Hematopoietic multipotent progenitor cell (in vitro differentiated cells): Measurements from ENCODE around the gene SLC39A11. TPM values are rescaled to one million over a fixed set of nuclear protein-coding genes. Genes with fewer than 3 reads are reported as not detected.

Source experiments
- DNase-seq, 3 donors: peaks; one replicate each; pipeline ENCODE4 v3.0.0-alpha.2; 2011 to 2015; ENCODE audit warnings: low read depth in 2 of 3, low spot score in 2 of 3
- total RNA-seq: library from RNA; depleted of rRNA; stranded (reverse); fragments of >200 nt; gene quantifications from one replicate; pipeline ENCODE4 v1.2.3, GENCODE V29; 2012

The SLC39A11 gene
- total RNA-seq, 1 donor, result 26.4 TPM

- no peak for DNase-seq
Measured at GRCh38 chr17:72886622-72887021, 205.9 kb downstream of the SLC39A11 start.

DNA sequence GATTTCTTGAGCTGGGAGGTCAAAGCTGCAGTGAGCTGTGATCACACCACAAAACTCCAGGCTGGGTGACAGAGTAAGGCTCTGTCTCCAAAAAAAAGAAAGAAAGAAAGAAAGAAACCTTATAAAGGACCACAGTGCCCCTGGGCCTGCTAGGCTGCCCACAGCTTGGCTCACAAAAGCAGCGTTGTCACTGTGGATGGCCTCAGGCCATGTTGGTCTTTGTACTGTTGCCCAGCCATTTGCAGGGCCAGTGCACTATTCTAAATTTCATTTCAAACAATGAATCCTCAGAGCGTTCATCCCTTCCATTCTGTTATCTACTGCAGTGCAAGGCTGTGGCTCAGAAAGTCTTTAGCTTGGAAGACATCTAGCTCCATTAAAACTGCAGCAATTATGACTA, 208.4 kb downstream of the SLC39A11 start:
- DNase-seq, result no peak

GRCh38 chr17:72883351-72883750, 209.1 kb downstream of the SLC39A11 start:
- no peak for DNase-seq

DNA sequence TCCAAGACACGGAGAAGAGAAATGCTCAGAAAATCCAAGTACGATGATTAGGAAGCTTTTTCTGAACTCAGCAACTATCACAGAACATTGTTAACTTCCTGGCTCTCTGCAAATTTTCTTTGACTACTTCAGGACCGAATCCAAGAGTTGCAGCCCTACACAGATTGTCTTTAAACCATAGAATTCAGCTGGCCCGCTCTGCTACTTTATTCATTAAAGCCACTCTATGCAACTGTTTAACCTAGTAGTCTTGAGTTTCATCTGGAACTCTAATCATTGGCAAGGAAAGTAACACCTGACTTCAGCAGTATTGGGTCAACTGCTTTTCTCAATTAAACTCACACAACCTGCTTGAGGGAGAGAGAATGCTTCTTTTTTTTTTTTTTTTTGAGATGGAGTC, 210.1 kb downstream of the SLC39A11 start:
- no peak for DNase-seq

GRCh38 chr17:72879877-72880276, 212.6 kb downstream of the SLC39A11 start:
- DNase-seq, result no peak

- DNase-seq, result no peak
Measured at GRCh38 chr17:72878975-72879660, 213.4 kb downstream of the SLC39A11 start.

- no peak for DNase-seq
Measured at GRCh38 chr17:72877348-72877747, 215.1 kb downstream of the SLC39A11 start.

- DNase-seq, result no peak
Measured at GRCh38 chr17:72876413-72876812, 216.1 kb downstream of the SLC39A11 start.

- no peak for DNase-seq
Measured at GRCh38 chr17:72875361-72875760, 217.1 kb downstream of the SLC39A11 start.

DNA sequence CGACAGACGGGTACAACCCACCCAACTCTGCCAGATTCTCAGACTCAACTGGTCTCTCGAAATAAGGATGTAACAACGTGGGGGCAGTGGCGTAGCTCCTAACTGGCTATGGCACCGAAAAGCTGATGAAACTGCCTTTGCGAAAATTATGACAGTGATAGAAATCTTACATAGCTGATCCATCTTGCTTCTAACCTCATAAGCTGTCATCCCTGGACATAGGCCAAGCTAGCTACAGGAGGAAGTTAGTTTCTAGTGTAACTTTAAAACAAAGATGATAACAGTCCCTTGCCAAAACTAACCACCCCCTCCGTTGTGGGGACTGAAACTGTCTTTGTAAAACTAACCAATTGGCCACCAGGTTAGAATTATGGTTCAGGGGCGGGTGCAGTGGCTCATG, 220.1 kb downstream of the SLC39A11 start:
- peak in 1 of 3 donors; percentile 8 for DNase-seq

- no peak for DNase-seq
Measured at GRCh38 chr17:72870367-72870985, 222.0 kb downstream of the SLC39A11 start.

DNA sequence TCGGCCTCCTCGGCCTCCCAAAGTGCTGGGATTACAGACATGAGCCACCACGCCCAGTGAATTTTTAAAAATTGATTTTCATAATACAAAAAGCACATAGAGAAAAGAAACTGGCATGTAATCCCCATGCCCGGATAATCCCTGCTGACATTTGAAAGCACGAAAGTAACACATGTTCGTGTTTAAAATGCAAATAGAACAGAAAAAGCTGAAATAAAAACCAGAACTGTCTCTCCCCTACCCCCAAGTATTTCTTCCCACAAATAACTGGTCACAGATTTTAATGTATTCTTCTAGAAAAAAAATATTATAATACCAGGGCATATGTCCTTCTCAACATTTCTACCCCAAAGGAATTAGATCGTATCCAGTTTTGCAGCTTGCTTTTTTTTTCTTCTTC, 222.9 kb downstream of the SLC39A11 start:
- DNase-seq, result no peak

DNA sequence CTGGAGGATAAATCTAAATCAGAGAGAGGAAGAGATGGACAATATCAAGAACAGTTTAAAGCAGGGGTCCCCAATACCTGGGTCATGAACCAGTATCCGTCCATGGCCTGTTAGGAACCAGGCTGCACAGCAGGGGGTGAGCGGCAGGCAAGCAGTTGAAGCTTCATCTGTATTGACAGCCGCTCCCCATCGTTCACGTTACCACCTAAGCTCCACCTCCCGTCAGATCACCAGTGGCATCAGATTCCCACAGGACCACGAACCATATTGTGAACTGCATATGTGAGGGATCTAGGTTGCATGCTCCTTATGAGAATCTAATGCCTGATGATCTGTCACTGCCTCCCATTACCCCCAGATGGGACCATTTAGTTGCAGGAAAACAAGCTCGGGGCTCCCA, 226.5 kb downstream of the SLC39A11 start:
- no peak for DNase-seq

- no peak for DNase-seq
Measured at GRCh38 chr17:72863526-72864211, 228.8 kb downstream of the SLC39A11 start.

- DNase-seq, result no peak
Measured at GRCh38 chr17:72862276-72862999, 230.1 kb downstream of the SLC39A11 start.

DNA sequence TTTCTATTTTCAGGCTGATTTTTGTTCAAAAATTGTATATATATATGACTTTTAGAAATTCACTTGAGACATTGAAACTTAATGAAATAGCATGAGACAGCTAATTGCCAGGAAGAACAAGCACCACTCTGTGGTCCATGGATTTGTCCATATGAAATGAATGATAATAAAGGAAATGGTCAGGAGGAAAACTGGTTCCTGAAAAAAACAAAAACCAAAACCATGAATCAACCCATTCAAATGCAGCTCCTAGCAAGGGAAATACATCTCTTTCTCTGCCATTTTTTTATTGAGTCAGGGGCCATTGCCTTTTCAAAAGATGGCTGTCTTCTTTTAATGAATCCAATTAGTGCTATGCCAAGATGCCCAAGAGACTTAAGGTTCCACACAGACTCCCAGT, 230.7 kb downstream of the SLC39A11 start:
- DNase-seq, result no peak

DNA sequence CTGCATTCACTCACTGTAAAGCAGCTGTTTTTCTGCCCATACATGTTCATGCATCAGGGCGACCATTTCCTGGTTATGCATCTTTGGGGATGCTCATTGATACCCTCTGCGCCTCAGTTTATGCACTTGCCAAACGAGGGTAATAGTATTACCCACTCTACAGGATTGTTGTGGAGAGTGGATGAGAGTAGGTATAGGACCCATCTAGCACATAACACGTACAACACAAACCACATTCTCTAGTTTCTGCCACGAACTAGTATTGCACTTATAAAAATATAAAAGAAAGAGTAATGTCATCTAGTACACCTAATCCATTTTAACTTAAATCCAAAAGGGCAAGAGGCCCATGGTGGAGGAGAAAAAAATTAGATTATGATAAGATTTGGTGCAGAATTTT, 231.7 kb downstream of the SLC39A11 start:
- no peak for DNase-seq

DNA sequence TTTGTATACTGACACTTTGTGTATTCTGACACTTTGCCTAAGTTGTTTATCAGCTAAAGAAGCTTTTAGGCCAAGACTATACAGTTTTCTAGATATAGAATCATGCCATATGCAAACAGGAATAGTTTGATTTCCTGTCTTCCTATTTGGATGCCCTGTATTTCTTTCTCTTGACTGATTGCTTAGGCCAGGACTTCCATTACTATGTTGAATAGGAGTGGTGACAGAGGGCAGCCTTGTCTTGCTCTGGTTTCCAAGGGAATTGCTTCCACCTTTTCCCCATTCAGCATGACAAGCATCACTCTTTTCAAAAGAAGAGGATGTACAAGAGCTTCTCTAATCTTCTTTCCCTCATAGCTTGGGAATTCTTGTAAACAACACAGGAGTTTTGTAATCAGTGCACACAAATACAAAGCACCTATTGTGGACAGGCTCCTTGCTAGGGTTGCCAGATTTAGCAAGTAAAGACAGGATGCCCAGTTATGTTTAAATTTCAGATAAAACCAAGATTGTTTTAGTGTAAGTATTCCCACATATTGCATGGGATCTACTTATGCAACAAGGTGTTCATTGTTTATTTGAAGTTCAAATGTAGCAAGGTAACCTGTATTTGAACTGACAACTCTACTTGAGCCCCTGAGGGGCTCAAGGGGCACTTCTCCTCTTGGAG, 233.5 kb downstream of the SLC39A11 start:
- DNase-seq, result no peak

GRCh38 chr17:72853440-72854415, 238.8 kb downstream of the SLC39A11 start:
- DNase-seq, result no peak
